Measurements from ENCODE around the gene DHCR7. TPM values are rescaled to one million over a fixed set of nuclear protein-coding genes. Genes with fewer than 3 reads are reported as not detected.
"Not testable (repeated sequence)": the region's sequence is repeated elsewhere in the genome, so short reads cannot be mapped to it uniquely, and the experiment has no call there.

The DHCR7 gene
- total RNA-seq, 1 donor from 2014 or later = 48.5 TPM

DNA sequence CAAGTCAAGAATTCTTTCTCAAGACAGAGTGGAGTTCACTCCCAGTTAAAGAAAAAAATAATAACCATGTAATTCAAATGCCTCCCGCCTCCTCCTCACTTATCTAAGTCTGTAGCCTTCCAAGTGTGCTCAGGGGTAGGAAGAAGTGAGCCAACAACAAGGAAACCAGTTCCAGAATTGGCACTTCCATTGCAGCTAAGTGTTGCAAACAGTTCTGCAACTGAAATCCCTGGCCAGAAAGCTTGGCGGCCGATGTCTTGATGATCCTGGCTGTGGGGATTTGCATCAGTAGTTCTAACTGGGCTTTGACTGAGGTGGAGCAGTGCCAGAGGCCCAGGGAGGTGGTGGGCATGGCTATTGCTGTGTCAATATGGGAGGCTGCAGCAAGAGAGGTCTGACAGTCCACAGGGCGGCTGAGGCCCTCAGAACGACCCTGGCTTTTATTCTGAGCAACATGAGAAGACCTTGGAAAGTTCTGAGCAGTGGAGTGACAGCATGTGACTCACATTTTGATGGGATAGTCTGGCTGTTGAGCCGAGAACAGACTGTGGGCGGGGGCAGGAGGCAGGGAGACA lies 19.2 kb downstream of the DHCR7 start:
- ATAC-seq (ENCODE audit: poor library complexity) (peak; percentile 68), DNase-seq (peak; percentile 83)
- intact Hi-C loops (cut with DNase I) = no loop called here

DNA sequence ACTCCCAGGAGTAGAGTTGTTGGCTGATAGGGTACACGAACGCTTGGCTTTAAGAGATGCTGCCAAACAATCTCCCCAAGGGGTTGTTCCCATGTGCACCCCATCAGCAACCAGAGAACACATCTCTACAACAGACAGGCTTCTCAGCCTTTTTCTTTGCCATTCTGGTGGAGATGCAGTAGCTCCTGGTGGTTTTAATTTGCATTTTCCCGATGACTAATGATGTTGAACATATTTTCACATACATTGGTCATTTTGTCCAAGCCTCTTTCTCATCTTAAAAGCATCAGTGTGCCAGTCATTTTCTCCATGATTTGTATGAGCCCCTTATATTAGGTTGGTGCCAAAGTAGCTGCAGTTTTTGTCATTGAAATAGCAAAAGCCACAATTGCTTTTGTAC lies 21.8 kb downstream of the DHCR7 start:
- DNase-seq (no peak), ATAC-seq (ENCODE audit: poor library complexity) (no peak)
- intact Hi-C loops (cut with DNase I) = no loop called here

DNA sequence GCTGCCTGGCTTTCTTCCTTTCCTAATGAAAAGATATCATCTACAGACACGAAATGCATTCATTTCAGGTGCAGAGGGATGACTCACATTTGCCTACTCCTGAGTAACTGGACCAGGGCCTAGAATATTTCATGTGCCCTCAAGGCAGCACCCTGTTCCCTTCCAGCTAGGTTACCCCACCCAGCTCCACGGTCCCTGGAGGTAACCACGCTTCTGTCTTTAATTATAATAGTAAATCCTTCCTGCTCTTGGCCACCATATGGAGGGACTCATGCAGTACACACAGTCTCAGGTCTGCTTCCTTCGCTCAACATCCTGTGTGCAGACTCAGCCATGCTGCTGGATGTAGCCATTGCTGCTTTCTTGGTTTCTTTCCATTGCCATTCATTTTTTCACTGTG lies 22.3 kb downstream of the DHCR7 start:
- DNase-seq (no peak), ATAC-seq (ENCODE audit: poor library complexity) (no peak)
- intact Hi-C loops (cut with DNase I) = no loop called here

DNA sequence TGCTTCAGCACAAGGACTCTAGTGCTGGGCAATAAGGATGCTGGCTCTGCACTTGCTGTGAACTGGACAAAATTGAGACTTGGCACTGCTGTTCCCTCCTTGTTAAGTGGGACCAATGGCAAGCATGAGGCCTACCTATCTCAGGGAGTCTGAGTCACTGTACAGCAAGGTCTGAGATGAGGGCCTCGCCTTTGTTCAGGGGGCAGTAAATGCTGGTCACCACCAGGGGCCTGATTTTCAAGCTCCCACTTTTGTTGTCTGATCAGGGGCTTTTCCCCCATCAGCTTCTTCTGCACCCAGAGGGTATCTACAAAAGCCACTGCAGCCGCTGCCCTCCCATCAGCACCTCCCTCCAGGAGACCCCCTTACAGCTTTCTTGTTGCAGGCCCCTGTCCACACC lies 22.8 kb downstream of the DHCR7 start:
- DNase-seq (no peak), ATAC-seq (ENCODE audit: poor library complexity) (no peak)
- intact Hi-C loops (cut with DNase I) = no loop called here

DNA sequence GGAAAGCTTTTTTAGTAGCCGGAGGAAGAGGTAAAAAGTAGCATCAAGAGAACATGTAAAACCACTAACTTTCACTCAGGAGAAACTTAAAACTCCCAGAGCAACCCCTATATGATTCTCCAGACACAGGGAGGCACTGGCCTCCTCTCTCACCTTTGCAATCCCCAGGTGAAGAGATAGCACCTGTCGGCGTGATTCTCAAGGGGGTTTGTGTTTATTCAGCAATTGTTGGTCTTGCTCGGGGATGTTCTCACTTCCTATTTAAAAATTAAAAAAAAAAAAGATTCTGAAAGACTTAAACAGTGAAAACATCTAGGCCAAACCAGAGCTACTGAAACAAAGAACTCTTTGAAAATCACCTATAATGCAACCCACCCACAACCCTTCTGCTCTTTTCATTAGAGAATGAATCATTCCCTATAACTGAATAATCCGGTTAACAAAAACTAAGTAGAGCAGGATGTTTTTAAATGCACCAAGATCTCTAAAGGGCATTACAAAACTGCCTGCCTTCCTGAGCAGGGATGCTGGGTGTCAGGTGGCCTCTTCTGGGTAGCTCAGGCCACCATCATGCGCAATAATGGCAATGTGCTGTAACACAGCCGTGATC lies 24.9 kb downstream of the DHCR7 start:
- no peak for DNase-seq
- intact Hi-C loops (cut with DNase I) = no loop called here
- no peak for ATAC-seq (ENCODE audit: poor library complexity)

DNA sequence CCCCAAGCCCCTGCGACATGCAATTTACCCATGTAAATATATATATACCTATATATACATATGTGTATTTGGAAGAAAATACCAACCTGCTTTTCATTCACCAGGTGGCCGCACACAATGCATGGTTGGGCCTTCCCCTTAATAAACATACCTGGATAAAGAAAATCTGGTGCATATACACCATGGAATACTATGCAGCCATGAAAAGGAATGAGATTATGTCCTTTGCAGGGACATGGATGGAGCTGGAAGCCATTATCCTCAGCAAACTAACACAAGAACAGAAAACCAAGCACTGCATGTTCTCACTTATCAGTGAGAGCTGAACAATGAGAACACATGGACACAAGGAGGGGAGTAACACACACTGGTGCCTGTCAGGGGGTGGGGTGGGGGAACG lies 25.9 kb downstream of the DHCR7 start:
- DNase-seq; ATAC-seq (ENCODE audit: poor library complexity); intact Hi-C loops (cut with DNase I): not testable (repeated sequence)

DNA sequence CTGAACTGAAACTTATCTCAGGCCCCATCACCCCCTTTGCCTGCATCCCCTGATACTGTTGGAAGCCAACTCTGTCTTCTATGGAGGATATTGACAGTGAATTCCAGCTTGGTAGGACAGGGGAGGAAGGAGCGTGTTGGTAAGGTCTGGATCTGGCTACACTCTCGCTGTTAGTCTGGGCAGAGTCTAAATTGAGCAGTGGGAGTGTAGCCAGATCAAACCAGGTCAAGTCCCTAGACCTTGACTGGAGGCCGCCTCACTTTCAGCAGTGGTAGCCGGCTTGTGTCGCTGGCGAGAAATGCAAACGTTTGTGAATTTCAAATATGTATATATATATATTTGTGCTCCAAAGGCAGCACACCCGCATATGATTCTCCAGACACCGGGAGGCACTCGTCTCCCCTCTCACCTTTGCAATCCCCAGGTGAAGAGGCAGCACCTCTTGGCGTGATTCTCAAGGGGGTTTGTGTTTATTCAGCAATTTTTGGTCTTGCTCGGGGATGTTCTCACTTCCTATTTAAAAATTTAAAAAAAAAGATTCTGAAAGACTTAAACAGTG lies 26.7 kb downstream of the DHCR7 start:
- DNase-seq (no peak), ATAC-seq (ENCODE audit: poor library complexity) (peak; percentile 77)
- intact Hi-C loops (cut with DNase I) = no loop called here

DNA sequence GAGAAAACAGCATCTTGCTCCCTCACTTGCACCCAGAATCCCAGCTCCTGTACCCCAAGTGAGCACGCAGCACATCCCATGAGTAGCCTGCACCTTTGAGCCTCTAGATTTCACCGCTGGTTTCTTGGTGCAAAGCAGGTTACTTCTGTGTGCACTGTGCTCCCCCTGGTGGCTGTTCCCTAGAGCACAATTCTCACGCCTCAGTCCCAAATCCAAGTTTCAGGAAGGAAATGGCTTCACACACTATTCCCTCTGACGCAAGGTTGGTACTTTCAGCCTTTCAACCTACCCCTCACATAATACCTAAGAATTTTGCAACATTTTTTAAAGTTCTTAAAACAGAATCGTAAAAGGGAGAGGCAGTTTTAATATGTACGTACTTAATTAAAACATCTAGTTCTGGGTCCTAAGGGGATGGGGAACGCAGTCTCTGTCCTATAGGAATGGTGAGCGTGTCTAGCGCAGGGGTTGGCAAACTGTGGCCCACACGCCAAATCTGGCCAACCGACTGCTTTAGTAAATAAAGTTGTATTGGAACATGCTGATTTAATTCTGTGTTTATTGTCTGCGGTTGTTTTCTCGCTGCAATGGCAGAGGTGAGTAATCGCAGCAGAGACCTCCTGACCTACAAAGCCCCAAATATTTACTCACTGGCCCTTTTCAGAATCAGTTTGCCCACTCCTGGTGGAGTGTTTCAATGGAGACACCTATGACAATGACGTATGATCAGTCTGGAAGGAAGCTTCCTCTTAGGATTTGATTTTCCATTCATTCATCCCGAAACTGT lies 27.5 kb downstream of the DHCR7 start:
- peak; percentile 80 for ATAC-seq (ENCODE audit: poor library complexity)

DNA sequence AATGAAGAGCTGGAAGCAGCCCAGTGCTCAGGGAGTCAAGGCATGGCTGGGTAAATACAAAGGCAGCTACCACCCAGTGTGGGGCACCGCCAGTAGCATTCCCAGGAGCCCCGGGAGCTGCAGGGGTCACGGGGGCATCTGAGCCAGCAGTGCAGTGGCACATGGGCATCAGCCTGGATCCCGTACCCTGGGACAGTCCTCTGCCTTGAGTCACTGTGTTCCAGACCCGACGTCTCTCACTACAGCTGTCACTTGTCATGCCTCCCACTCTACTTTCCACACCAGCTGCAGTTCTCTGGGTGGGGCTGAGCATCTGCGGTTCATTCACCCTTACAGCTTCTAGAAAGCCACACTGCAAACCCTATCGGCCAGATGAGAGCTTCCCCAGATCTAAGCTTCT lies 29.6 kb downstream of the DHCR7 start:
- ATAC-seq (ENCODE audit: poor library complexity) (no peak), DNase-seq (no peak)
- intact Hi-C loops (cut with DNase I) = no loop called here

More for the DNA sequence above, 27.5 kb downstream of the DHCR7 start:
- DNase-seq = no peak
- intact Hi-C loops (cut with DNase I) = no loop called here

DNA sequence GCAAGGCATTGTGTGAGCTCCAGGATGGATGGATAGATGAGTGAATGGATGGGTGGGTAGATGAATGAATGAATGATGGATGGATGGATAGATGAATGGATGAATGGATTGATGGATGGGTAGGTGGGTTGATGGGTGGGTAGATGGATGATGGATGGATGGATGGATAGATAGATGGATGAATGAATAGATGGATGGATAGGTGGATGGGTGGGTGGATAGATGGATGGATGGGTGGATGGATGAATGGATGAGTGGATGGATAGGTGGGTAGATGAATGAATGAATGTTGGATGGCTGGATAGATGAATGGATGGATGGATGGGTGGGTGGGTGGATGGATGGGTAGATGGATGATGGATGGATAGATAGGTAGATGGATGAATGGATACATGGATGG lies 33.5 kb downstream of the DHCR7 start:
- intact Hi-C loops (cut with DNase I) = no loop called here
- ATAC-seq (ENCODE audit: poor library complexity) (no peak), DNase-seq (no peak)

DNA sequence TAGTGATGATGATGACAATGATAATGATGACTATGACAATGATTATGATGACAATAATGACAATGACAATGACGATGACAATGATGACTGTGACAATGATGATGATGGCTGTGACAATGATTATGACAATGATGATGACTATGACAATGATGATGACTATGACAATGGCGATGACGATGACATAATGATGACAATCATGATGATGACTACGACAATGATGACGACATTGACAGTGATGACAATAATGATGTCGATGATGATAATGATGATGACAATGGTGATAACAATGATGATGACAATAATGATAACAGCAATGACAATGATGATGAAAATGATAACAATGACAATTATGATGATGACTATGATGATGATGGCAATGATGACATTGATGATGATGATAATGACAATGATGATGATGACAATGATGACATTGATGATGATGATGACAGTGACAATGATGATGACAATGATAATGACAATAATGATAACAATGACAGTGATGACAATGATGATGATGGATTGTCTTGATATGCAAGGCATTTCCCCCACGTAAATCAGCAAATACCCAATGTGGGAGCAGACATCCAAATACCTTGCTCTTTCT lies 37.7 kb downstream of the DHCR7 start:
- intact Hi-C loops (cut with DNase I) = no loop called here
- no peak for ATAC-seq (ENCODE audit: poor library complexity)
- DNase-seq = no peak

DNA sequence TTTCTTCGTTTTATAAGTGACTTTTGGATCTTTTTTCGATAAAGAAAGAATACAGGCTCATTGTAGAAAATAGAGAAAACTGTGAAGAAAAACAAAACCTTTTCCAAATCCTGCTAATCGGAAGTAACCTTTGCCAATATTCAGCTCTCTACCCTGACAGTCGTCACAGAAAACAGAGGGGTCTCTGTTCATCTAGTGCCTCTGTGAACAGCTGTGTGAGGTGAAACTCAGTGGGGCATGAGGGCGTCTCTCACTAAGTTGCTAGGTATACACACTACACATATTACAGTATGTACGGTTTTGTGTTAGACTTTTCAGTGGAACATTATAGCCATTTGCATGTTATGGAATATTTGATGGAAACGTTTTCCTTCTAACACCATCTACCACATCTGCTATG lies 39.4 kb downstream of the DHCR7 start:
- intact Hi-C loops (cut with DNase I) = no loop called here
- DNase-seq (no peak), ATAC-seq (ENCODE audit: poor library complexity) (no peak)

DNA sequence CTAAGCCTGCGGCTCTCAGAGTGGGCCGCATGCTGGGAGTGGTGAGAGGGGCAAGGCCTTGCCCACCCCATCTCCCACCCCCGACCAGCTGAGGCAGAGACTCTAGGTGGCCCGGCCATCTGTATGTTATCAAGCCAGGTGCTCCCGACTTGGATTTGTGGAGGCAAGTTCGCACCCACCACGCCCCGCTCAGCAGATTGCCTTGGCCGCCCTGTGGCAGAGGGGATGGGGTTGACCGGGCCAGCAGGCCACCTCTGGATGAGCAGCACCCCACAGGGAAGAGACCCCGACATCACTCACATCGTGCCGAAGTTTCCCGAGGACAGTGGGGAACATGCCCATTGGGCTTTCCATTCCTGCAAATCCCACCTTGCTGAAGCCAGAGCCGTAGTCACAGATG lies 40.8 kb downstream of the DHCR7 start:
- intact Hi-C loops (cut with DNase I) = no loop called here
- DNase-seq (no peak), ATAC-seq (ENCODE audit: poor library complexity) (no peak)

DNA sequence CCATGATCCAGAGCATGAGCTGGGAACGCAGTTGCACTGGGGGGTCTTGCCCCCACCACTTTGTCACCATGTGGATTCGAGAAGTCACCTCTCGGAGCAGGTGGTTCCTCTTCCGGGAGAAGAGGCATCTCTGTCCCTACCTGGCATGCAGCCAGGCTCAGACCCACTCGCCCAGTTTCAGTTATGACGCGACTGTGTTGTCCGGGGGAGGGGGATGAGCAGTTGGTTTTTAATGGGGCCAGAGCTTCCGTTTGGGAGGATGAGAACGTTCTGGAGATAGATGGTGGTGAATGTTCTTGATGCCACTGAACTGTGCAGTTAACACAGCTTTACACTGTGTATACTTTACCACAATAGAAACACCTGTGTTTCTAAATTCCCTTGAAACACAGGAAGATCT lies 41.5 kb downstream of the DHCR7 start:
- no peak for ATAC-seq (ENCODE audit: poor library complexity)
- intact Hi-C loops (cut with DNase I) = no loop called here
- DNase-seq = no peak

DNA sequence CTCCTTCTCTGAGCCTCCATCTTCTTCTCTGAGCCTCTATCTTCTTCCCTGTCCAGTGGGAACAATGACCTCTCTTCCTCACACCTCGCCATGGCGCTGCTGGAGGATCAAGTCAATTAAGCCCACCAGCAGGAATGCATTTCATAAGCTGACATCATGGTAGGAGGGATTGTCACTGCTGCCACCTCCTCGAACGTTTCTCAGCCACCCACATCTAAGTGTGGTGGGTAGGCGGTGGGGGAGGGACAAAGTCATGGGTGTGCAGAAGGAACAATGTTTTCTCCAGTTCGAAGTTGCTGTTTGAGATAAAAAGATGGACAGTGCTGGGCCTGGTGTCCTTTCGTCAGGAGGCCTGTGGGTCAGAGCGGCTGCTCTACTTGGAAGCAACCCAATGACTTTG lies 44.0 kb downstream of the DHCR7 start:
- intact Hi-C loops (cut with DNase I) = no loop called here
- no peak for ATAC-seq (ENCODE audit: poor library complexity)
- no peak for DNase-seq

DNA sequence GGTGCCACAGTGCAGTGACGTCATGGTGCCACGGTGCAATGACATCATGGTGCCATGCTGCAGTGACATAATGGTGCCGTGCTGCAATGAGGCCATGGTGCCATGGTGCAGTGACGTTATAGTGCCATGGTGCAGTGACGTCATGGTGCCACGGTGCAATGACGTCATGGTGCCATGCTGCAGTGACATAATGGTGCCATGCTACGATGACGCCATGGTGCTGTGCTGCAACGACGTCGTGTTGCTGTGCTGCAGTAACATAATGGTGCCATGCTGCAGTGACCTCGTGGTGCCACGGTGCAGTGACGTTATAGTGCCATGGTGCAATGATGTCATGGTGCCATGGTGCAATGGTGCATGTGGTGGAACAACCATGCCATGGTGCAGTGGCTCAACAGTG lies 45.3 kb downstream of the DHCR7 start:
- no peak for DNase-seq
- intact Hi-C loops (cut with DNase I) = no loop called here
- ATAC-seq (ENCODE audit: poor library complexity) = no peak

DNA sequence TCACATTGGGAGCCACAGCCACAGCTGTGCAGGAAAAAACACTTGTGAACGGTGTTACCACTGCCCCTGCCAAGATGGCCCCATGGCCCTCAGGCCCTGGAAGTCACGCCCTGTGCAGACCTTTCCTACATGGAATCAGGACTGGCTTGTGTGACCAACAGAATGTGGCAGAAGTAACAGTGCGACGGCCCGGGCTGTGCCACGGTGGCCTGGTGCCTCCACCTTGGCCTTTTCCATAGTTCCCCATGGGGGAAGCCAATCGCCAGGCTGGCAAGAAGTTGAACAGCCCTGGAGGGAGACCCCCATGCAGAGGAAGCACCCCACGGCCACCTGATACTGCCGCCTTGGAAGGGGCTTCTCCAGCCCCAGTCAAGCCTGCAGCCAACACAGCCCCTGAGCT lies 48.0 kb downstream of the DHCR7 start:
- ATAC-seq (ENCODE audit: poor library complexity) (no peak), DNase-seq (no peak)
- intact Hi-C loops (cut with DNase I) = no loop called here

DNA sequence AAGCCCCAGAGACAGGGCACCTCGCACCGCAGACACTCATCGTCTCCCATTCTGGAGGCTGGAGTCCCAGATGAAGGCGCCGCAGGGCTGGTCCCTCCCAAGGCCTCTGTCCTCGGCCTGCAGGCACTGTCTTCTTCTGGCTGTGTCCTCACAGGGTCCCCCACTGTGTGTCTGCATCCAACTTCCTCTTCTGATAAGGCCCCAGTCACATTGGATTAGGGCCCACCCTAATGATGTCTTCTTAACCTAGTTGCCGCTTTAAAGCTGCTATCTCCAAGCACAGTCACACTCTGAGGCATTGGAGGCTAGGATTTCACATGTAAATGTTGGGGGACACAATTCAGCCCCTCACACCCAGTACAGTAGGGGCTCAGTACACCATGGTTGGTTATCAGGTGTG lies 48.9 kb downstream of the DHCR7 start:
- no peak for DNase-seq
- ATAC-seq (ENCODE audit: poor library complexity) = no peak
- intact Hi-C loops (cut with DNase I) = no loop called here

DNA sequence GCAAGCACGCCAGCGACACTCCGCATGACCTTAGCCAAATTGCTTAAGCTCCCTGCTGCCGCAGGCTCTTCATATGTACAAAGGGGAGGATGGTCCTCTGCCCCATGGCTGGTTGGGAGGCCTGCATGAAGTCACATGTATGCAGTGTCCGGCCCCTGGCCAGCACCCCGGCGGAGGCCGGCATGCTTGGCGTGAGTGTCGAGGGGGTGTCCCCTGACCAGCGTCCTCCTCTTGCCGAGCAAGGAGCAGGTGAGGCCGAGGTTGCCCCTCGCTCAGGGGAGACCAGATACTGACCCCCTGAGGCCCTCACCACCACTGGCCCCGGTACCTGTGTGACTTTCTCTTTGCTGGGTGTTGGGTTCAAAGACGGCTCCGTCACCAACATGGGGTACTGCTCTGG lies 50.2 kb downstream of the DHCR7 start:
- DNase-seq = no peak
- intact Hi-C loops (cut with DNase I) = no loop called here
- ATAC-seq (ENCODE audit: poor library complexity) = no peak

Measured in Right ventricle myocardium superior (tissue), 1 donor.